Liver (tissue), 9 donors: ENCODE results near the gene CHEK1. TPM values are rescaled to one million over a fixed set of nuclear protein-coding genes. Genes with fewer than 3 reads are reported as not detected.

ENCODE experiments used
- DNase-seq: peaks from one replicate; pipeline ENCODE4 v3.0.0-alpha.2; 2017; ENCODE audit warnings: low spot score
- H3K27ac ChIP-seq, 2 donors: one replicate each; pipeline ENCODE4 v1.7.0; 2013; ENCODE audit warnings: inconsistent platforms in 2 of 2, low read length in 2 of 2, control low read depth in 1 of 2, low read depth in 1 of 2, mild to moderate bottlenecking in 1 of 2
- H3K27me3 ChIP-seq, 4 donors: one replicate each; pipeline versions ENCODE4 v1.6.1 to v1.7.0; 2013; ENCODE audit warnings: low read length in 3 of 4, inconsistent platforms in 1 of 4, mild to moderate bottlenecking in 1 of 4, moderate library complexity in 1 of 4; ENCODE audit not compliant: control insufficient read depth in 4 of 4, insufficient read depth in 4 of 4
- H3K36me3 ChIP-seq, 4 donors: one replicate each; pipeline versions ENCODE4 v1.6.1 to v1.7.0; 2013; ENCODE audit warnings: low read length in 3 of 4, mild to moderate bottlenecking in 3 of 4, low read depth in 1 of 4, moderate library complexity in 1 of 4; ENCODE audit not compliant: control insufficient read depth in 4 of 4, insufficient read depth in 3 of 4
- H3K4me1 ChIP-seq, 4 donors: one replicate each; pipeline versions ENCODE4 v1.6.1 to v1.7.0; 2013; ENCODE audit warnings: low read length in 3 of 4, mild to moderate bottlenecking in 3 of 4, moderate library complexity in 1 of 4; ENCODE audit not compliant: control insufficient read depth in 4 of 4, insufficient read depth in 4 of 4
- H3K4me3 ChIP-seq, 3 donors: one replicate each; pipeline versions ENCODE4 v1.6.1 to v1.7.0; 2013; ENCODE audit warnings: low read length in 3 of 3, control low read depth in 1 of 3, low read depth in 1 of 3, mild to moderate bottlenecking in 1 of 3
- H3K9ac ChIP-seq, 2 donors: one replicate each; pipeline ENCODE4 v1.7.0; 2013; ENCODE audit warnings: low read length in 2 of 2, mild to moderate bottlenecking in 2 of 2, moderate library complexity in 2 of 2, control low read depth in 1 of 2, low read depth in 1 of 2
- H3K9me3 ChIP-seq, 4 donors: one replicate each; pipeline versions ENCODE4 v1.6.1 to v1.7.0; 2013; ENCODE audit warnings: low read length in 3 of 4; ENCODE audit not compliant: control insufficient read depth in 4 of 4
- EGR1 ChIP-seq, 2 donors: IDR thresholded peaks; 2 replicates each; pipeline ENCODE4 v1.6.1; 2016 to 2018; ENCODE audit warnings: antibody characterized with exemption in 2 of 2, low read depth in 2 of 2
- FOXA1 ChIP-seq: IDR thresholded peaks from 2 replicates; pipeline ENCODE4 v1.6.1; 2016; ENCODE audit warnings: antibody characterized with exemption
- FOXA2 ChIP-seq: IDR thresholded peaks from 2 replicates; pipeline ENCODE4 v1.6.1; 2016; ENCODE audit warnings: antibody characterized with exemption
- JUND ChIP-seq, 2 donors: IDR thresholded peaks; 2 replicates each; pipeline ENCODE4 v1.6.1; 2016; ENCODE audit warnings: antibody characterized with exemption in 2 of 2
- NR2F2 ChIP-seq: IDR thresholded peaks from 2 replicates; pipeline ENCODE4 v1.6.1; 2016; ENCODE audit warnings: antibody characterized with exemption
- RAD21 ChIP-seq, 2 donors: IDR thresholded peaks; 2 replicates each; pipeline ENCODE4 v1.6.1; 2016; ENCODE audit warnings: antibody characterized with exemption in 2 of 2, mild to moderate bottlenecking in 2 of 2
- RXRA ChIP-seq, 2 donors: IDR thresholded peaks; 2 replicates each; pipeline ENCODE4 v1.6.1; 2017 to 2018; ENCODE audit warnings: antibody characterized with exemption in 2 of 2, mild to moderate bottlenecking in 1 of 2
- SP1 ChIP-seq: IDR thresholded peaks from 2 replicates; pipeline ENCODE4 v1.6.1; 2018; ENCODE audit warnings: antibody characterized with exemption, mild to moderate bottlenecking
- TAF1 ChIP-seq: conservative IDR thresholded peaks from 2 replicates; pipeline ENCODE4 v1.6.1; 2016; ENCODE audit warnings: antibody characterized with exemption, mild to moderate bottlenecking
- YY1 ChIP-seq: IDR thresholded peaks from 2 replicates; pipeline ENCODE4 v1.6.1; 2016; ENCODE audit warnings: antibody characterized with exemption, mild to moderate bottlenecking
- WGBS: extraction: QIAGEN DNeasy Blood & Tissue Kit; methylation state at CpG from one replicate; pipeline ENCODE4 v1.1.7; 2013; 5-methylcytosine and 5-hydroxymethylcytosine counted together
- polyA plus RNA-seq, 2 donors: library from polyadenylated mRNA; stranded (reverse) in 1 of 2; unstranded in 1 of 2; fragments of 200-250 nt in 1 of 2; fragments of >200 nt in 1 of 2; fragmentation: Nextera tagmentation in 1 of 2; extraction: Ambion mirVana in 1 of 2; gene quantifications; one replicate each; pipeline versions ENCODE4 v1.2.1 to v1.2.3, GENCODE V29; 2013 to 2015
- total RNA-seq, 2 donors: library from RNA; depleted of rRNA; stranded (reverse); fragments of >200 nt; gene quantifications; one replicate each; pipeline ENCODE4 v1.2.3, GENCODE V29; 2014
- TF ChIP-seq, protein P1 (sequence below): IDR thresholded peaks from 2 replicates; pipeline ENCODE4 v1.6.1; 2016; ENCODE audit warnings: antibody characterized with exemption, mild to moderate bottlenecking
- TF ChIP-seq, protein P2 (sequence below): fragments of 150-350 bp; IDR thresholded peaks from 2 replicates; pipeline ENCODE4 v1.5.1; 2017; ENCODE audit warnings: improper control_type of control experiment, low read depth, low read length; ENCODE audit not compliant: missing input control
- TF ChIP-seq, protein P3 (sequence below): IDR thresholded peaks from 2 replicates; pipeline ENCODE4 v1.6.1; 2016; ENCODE audit warnings: antibody characterized with exemption
- TF ChIP-seq, protein P4 (sequence below): IDR thresholded peaks from 2 replicates; pipeline ENCODE4 v1.6.1; 2016; ENCODE audit warnings: antibody characterized with exemption
- donor health status: healthy.
- donor health status: healthy.
- donor health status: healthy.
- donor health status: healthy.
- donor health status: healthy.

Gene CHEK1
- total and polyA plus RNA-seq, 4 donors = 0.59 to 21.7 (median 0.85) TPM

DNA sequence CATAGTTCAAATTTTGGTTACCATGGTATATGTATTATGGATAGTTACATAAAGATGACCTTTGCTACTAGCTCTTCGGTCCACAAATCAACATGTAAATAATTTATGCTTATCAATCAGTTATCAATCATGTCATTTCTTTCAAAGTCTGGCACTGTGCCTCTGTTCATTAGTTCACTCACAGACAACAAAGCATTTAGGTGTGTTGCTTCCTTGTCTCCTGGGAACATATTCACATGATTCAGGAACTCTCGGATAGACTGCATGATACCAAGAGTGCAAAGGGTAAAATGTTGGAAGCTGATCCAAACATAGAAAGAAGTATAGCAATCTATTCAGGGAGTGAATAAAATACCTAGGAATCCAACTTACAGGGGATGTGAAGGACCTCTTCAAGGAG, 70.0 kb downstream of the CHEK1 start (continued):
- TF ChIP-seq TAF1 (no peak), NR2F2 (no peak)

DNA sequence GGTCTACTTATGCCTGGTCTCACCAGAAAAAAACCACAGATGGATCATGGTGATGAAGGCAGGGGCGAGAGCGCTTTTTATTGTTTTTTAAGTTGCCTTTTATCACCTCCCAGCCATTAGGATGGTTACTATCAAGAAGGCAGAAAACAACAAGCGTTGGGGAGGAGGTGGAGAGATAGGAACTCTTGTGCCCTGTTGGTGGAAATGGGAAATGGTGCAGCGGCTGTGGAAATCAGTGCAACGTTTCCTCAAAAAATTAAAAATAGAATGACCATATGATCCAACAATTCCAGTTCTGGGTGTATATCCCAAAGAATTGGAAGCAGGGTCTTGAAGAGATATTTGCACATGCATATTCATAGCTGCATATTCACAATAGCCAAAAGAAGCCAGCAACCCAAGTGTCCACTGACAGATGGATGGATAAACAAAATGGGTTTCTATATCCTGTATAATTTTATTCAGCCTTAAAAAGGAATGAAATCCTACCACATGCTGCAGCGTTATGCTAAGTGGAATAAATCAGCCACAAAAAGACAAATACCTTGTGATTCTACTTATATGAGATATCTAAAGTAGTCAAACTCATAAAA, 76.2 kb downstream of the CHEK1 start:
- Histone ChIP-seq H3K4me1 (no peaks in the 10 kb centered on the region), H3K36me3 (no peaks in the 10 kb centered on the region), H3K9ac (no peak overlapping the region), H3K27ac (no peak overlapping the region), H3K4me3 (no peak overlapping the region), H3K9me3 (no peaks in the 10 kb centered on the region), H3K27me3 (peaks cover 0 to 3% (median 0%) of the 10 kb centered on the region in 4 donors)
- no peak for DNase-seq
- TF ChIP-seq JUND (IDR thresholded peaks at IDR 0.05) (no peak), EGR1 (IDR thresholded peaks at IDR 0.05; ENCODE audit: low read depth in 2 of 2) (no peak), RXRA (IDR thresholded peaks at IDR 0.05) (no peak), YY1 (no peak), FOXA1 (no peak), NR2F2 (no peak), TAF1 (no peak), RAD21 (IDR thresholded peaks at IDR 0.05) (no peak), FOXA2 (no peak), SP1 (no peak)
- TF ChIP-seq, protein P1, sequence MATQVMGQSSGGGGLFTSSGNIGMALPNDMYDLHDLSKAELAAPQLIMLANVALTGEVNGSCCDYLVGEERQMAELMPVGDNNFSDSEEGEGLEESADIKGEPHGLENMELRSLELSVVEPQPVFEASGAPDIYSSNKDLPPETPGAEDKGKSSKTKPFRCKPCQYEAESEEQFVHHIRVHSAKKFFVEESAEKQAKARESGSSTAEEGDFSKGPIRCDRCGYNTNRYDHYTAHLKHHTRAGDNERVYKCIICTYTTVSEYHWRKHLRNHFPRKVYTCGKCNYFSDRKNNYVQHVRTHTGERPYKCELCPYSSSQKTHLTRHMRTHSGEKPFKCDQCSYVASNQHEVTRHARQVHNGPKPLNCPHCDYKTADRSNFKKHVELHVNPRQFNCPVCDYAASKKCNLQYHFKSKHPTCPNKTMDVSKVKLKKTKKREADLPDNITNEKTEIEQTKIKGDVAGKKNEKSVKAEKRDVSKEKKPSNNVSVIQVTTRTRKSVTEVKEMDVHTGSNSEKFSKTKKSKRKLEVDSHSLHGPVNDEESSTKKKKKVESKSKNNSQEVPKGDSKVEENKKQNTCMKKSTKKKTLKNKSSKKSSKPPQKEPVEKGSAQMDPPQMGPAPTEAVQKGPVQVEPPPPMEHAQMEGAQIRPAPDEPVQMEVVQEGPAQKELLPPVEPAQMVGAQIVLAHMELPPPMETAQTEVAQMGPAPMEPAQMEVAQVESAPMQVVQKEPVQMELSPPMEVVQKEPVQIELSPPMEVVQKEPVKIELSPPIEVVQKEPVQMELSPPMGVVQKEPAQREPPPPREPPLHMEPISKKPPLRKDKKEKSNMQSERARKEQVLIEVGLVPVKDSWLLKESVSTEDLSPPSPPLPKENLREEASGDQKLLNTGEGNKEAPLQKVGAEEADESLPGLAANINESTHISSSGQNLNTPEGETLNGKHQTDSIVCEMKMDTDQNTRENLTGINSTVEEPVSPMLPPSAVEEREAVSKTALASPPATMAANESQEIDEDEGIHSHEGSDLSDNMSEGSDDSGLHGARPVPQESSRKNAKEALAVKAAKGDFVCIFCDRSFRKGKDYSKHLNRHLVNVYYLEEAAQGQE = no peak
- TF ChIP-seq, protein P2, sequence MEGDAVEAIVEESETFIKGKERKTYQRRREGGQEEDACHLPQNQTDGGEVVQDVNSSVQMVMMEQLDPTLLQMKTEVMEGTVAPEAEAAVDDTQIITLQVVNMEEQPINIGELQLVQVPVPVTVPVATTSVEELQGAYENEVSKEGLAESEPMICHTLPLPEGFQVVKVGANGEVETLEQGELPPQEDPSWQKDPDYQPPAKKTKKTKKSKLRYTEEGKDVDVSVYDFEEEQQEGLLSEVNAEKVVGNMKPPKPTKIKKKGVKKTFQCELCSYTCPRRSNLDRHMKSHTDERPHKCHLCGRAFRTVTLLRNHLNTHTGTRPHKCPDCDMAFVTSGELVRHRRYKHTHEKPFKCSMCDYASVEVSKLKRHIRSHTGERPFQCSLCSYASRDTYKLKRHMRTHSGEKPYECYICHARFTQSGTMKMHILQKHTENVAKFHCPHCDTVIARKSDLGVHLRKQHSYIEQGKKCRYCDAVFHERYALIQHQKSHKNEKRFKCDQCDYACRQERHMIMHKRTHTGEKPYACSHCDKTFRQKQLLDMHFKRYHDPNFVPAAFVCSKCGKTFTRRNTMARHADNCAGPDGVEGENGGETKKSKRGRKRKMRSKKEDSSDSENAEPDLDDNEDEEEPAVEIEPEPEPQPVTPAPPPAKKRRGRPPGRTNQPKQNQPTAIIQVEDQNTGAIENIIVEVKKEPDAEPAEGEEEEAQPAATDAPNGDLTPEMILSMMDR = no peak
- TF ChIP-seq, protein P3, sequence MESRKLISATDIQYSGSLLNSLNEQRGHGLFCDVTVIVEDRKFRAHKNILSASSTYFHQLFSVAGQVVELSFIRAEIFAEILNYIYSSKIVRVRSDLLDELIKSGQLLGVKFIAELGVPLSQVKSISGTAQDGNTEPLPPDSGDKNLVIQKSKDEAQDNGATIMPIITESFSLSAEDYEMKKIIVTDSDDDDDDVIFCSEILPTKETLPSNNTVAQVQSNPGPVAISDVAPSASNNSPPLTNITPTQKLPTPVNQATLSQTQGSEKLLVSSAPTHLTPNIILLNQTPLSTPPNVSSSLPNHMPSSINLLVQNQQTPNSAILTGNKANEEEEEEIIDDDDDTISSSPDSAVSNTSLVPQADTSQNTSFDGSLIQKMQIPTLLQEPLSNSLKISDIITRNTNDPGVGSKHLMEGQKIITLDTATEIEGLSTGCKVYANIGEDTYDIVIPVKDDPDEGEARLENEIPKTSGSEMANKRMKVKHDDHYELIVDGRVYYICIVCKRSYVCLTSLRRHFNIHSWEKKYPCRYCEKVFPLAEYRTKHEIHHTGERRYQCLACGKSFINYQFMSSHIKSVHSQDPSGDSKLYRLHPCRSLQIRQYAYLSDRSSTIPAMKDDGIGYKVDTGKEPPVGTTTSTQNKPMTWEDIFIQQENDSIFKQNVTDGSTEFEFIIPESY = no peak
- TF ChIP-seq, protein P4, sequence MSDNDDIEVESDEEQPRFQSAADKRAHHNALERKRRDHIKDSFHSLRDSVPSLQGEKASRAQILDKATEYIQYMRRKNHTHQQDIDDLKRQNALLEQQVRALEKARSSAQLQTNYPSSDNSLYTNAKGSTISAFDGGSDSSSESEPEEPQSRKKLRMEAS = no peak
- 67% methylated on average over 6 of the region's 6 CpGs for WGBS
